Spleen (tissue), 11 donors: Measurements from ENCODE around the gene CMTR2. TPM values are rescaled to one million over a fixed set of nuclear protein-coding genes. Genes with fewer than 3 reads are reported as not detected.

Source experiments
- DNase-seq: peaks from one replicate; pipeline ENCODE4 v3.0.0-alpha.2; 2020
- H3K27ac ChIP-seq, 8 donors: fragments of 200-600 bp; sonication (generic) in 7 of 8; 1 replicate in 4 of 8; 2 replicates in 4 of 8; pipeline versions ENCODE4 v1.5.0 to v1.8.0; 2016 to 2021; ENCODE audit warnings: inconsistent platforms in 4 of 8, mild to moderate bottlenecking in 4 of 8, moderate library complexity in 1 of 8
- H3K27me3 ChIP-seq, 7 donors: fragments of 200-600 bp; sonication (generic) in 6 of 7; replicated peaks in 1 of 7; 1 replicate in 4 of 7; 2 replicates in 3 of 7; pipeline versions ENCODE4 v1.5.0 to v1.8.0; 2016 to 2021; ENCODE audit warnings: inconsistent platforms in 3 of 7, mild to moderate bottlenecking in 1 of 7
- H3K36me3 ChIP-seq, 6 donors: fragments of 200-600 bp; sonication (generic) in 5 of 6; 1 replicate in 4 of 6; 2 replicates in 2 of 6; pipeline versions ENCODE4 v1.5.0 to v1.8.0; 2016 to 2021; ENCODE audit warnings: inconsistent platforms in 2 of 6
- H3K4me1 ChIP-seq, 6 donors: fragments of 200-600 bp; sonication (generic) in 5 of 6; 1 replicate in 3 of 6; 2 replicates in 3 of 6; pipeline versions ENCODE4 v1.5.0 to v1.8.0; 2016 to 2021; ENCODE audit warnings: inconsistent platforms in 3 of 6
- H3K4me3 ChIP-seq, 8 donors: fragments of 200-600 bp; sonication (generic) in 7 of 8; 1 replicate in 4 of 8; 2 replicates in 4 of 8; pipeline versions ENCODE4 v1.5.0 to v1.8.0; 2016 to 2021; ENCODE audit warnings: inconsistent platforms in 4 of 8, mild to moderate bottlenecking in 4 of 8, moderate library complexity in 2 of 8
- H3K9me3 ChIP-seq, 8 donors: fragments of 200-600 bp; sonication (generic) in 7 of 8; 1 replicate in 4 of 8; 2 replicates in 4 of 8; pipeline versions ENCODE4 v1.5.0 to v1.8.0; 2016 to 2021; ENCODE audit warnings: inconsistent platforms in 4 of 8
- CTCF ChIP-seq, 11 experiments: fragments of 200-600 bp in 7 of 11; fragments of 450-650 bp in 4 of 11; sonication (generic) in 4 of 11; IDR thresholded peaks in 8 of 11; conservative IDR thresholded peaks in 3 of 11; 1 replicate in 7 of 11; 2 replicates in 4 of 11; pipeline versions ENCODE4 v1.4.0 to v1.8.0; 2016 to 2021; ENCODE audit warnings: antibody characterized with exemption in 11 of 11, inconsistent platforms in 4 of 11, mild to moderate bottlenecking in 1 of 11
- POLR2A ChIP-seq, 3 donors: fragments of 450-650 bp; IDR thresholded peaks; one replicate each; pipeline ENCODE4 v1.5.1; 2017; ENCODE audit warnings: antibody characterized with exemption in 3 of 3, mild to moderate bottlenecking in 1 of 3
- POLR2AphosphoS5 ChIP-seq, 3 donors: sonication (generic); formaldehyde crosslinking; IDR thresholded peaks; one replicate each; pipeline ENCODE4 v1.5.1; 2017; ENCODE audit warnings: antibody characterized with exemption in 3 of 3
- WGBS, 5 donors: extraction: QIAGEN DNeasy Blood & Tissue Kit in 3 of 5; methylation state at CpG; one replicate each; pipeline versions ENCODE4 v1.1.5 to v1.1.7; 2013 to 2018; 5-methylcytosine and 5-hydroxymethylcytosine counted together
- intact Hi-C: fragments of 100-400 bp; cut with DNase I; formaldehyde crosslinking; loops from one replicate; pipeline ENCODE4 v1.15.0; 2023; ENCODE audit warnings: low total_unique reads
- polyA plus RNA-seq, 3 donors: library from polyadenylated mRNA; stranded (reverse); fragments of 200-250 nt; gene quantifications; one replicate each; pipeline ENCODE4 v1.2.1, GENCODE V29; 2013
- total RNA-seq, 7 donors: library from RNA; depleted of rRNA in 3 of 7; stranded (reverse); fragments of >200 nt in 3 of 7; fragmentation: NEBNext Ultra II Directional in 4 of 7; extraction: Animal tissue kit (Norgen Biotek cat#: 25700) in 4 of 7; gene quantifications; one replicate each; pipeline versions ENCODE4 v1.1.0 to v1.2.1, GENCODE V29; 2016 to 2021
- donor health status: healthy with polysubstance abuse.
- donor health status: DM: no; HTN: no; CAD: no; lungs with moderate emphysema.
- donor health status: DM: no; HTN: no; CAD: no.
- donor health status: Bipolar disorder and iron deficiency.
- donor health status: healthy.
- donor health status: DM: no; HTN: no; CAD: no.
- donor health status: DM: yes; HTN: yes; CAD: no.

Gene CMTR2
- total and polyA plus RNA-seq, 10 donors: 8.8 to 51.7 (median 22.9) TPM

- H3K36me3 ChIP-seq: peaks cover 3 to 29% (median 19%) of the 10 kb centered on the region in 6 donors
- H3K27me3 ChIP-seq: peaks cover 0 to 30% (median 0%) of the 10 kb centered on the region in 7 donors
- no peak for DNase-seq
- intact Hi-C loops: no loop called here
- H3K4me1 ChIP-seq: peaks cover 12 to 35% (median 21%) of the 10 kb centered on the region in 6 donors
- WGBS, 5 donors: 18 to 37% (median 30%) methylated on average over 2 of the region's 2 CpGs
- H3K9me3 ChIP-seq: peaks cover 0 to 21% (median 0%) of the 10 kb centered on the region in 8 donors
- peak overlapping the region; percentile 83 to 97 (median 91) for H3K27ac ChIP-seq
- TF ChIP-seq POLR2AphosphoS5 (IDR thresholded peaks at IDR 0.05) (no peak), POLR2A (IDR thresholded peaks at IDR 0.05) (no peak), CTCF (IDR thresholded peaks at IDR 0.05 in 8 of 11, conservative IDR thresholded peaks at IDR 0.05 in 3 of 11) (peak in 1 of 11 experiments; percentile 6)
- peak overlapping the region; percentile 58 to 89 (median 77) for H3K4me3 ChIP-seq
Observed at GRCh38 chr16:71289732-71290062, 495 bp upstream of the CMTR2 start.

GRCh38 chr16:71288570-71288889, 672 bp downstream of the CMTR2 start:
- 5 to 14% (median 12%) methylated on average over 3 of the region's 3 CpGs for WGBS, 5 donors
- no peak for TF ChIP-seq POLR2A (IDR thresholded peaks at IDR 0.05)
- no peak for TF ChIP-seq CTCF (IDR thresholded peaks at IDR 0.05 in 8 of 11, conservative IDR thresholded peaks at IDR 0.05 in 3 of 11)
- TF ChIP-seq POLR2AphosphoS5 (IDR thresholded peaks at IDR 0.05): no peak
- DNase-seq: no peak

GRCh38 chr16:71287911-71288310, 1.3 kb downstream of the CMTR2 start:
- Histone ChIP-seq H3K36me3 (peaks cover 3 to 44% (median 34%) of the 10 kb centered on the region in 6 donors), H3K4me1 (peaks cover 12 to 35% (median 21%) of the 10 kb centered on the region in 6 donors), H3K4me3 (peak overlapping the region in 4 of 8 donors; percentile 70 to 86 (median 74)), H3K27ac (peak overlapping the region in 2 of 8 donors; percentile 90 to 97), H3K27me3 (peaks cover 0 to 16% (median 0%) of the 10 kb centered on the region in 7 donors), H3K9me3 (peaks cover 0 to 27% (median 0%) of the 10 kb centered on the region in 8 donors)
- no peak for TF ChIP-seq POLR2AphosphoS5 (IDR thresholded peaks at IDR 0.05)
- no peak for TF ChIP-seq CTCF (IDR thresholded peaks at IDR 0.05 in 8 of 11, conservative IDR thresholded peaks at IDR 0.05 in 3 of 11)
- TF ChIP-seq POLR2A (IDR thresholded peaks at IDR 0.05): no peak
- WGBS, 5 donors: 79 to 97% (median 94%) methylated on average over 3 of the region's 3 CpGs
- intact Hi-C loops: no loop called here
- no peak for DNase-seq

More at GRCh38 chr16:71288570-71288889, 672 bp downstream of the CMTR2 start:
- peaks cover 0 to 27% (median 0%) of the 10 kb centered on the region in 8 donors for H3K9me3 ChIP-seq
- H3K4me1 ChIP-seq: peaks cover 12 to 35% (median 21%) of the 10 kb centered on the region in 6 donors
- intact Hi-C loops: no loop called here
- H3K36me3 ChIP-seq: peaks cover 3 to 40% (median 29%) of the 10 kb centered on the region in 6 donors
- H3K27me3 ChIP-seq: peaks cover 0 to 20% (median 0%) of the 10 kb centered on the region in 7 donors
- peak overlapping the region; percentile 58 to 89 (median 77) for H3K4me3 ChIP-seq
- peak overlapping the region; percentile 83 to 97 (median 91) for H3K27ac ChIP-seq

- Histone ChIP-seq H3K4me3 (no peak overlapping the region), H3K36me3 (peaks cover 3 to 44% (median 34%) of the 10 kb centered on the region in 6 donors), H3K27ac (no peak overlapping the region), H3K27me3 (peaks cover 0 to 11% (median 0%) of the 10 kb centered on the region in 7 donors), H3K9me3 (peaks cover 0 to 25% (median 0%) of the 10 kb centered on the region in 8 donors), H3K4me1 (peaks cover 12 to 35% (median 21%) of the 10 kb centered on the region in 6 donors)
- intact Hi-C loops: no loop called here
- WGBS, 5 donors: 81 to 96% (median 91%) methylated on average over 2 of the region's 2 CpGs
- no peak for DNase-seq
- TF ChIP-seq POLR2AphosphoS5 (IDR thresholded peaks at IDR 0.05) (no peak), POLR2A (IDR thresholded peaks at IDR 0.05) (no peak), CTCF (IDR thresholded peaks at IDR 0.05 in 8 of 11, conservative IDR thresholded peaks at IDR 0.05 in 3 of 11) (no peak)
Observed at GRCh38 chr16:71287454-71287853, 1.7 kb downstream of the CMTR2 start.
